OCI-LY1 (cell line): ENCODE results near the gene DNAJC3.
A peak's percentile ranks its signal among the peaks of the same experiment; 100 is the strongest.
"Not testable (repeated sequence)": the region's sequence is repeated elsewhere in the genome, so short reads cannot be mapped to it uniquely, and the experiment has no call there.

ENCODE experiments used
- H2AFZ ChIP-seq: fragments of 200-600 bp; sonication (generic), shearing (Covaris generic); 2 replicates; pipeline ENCODE4 v1.6.0; 2014; ENCODE audit warnings: antibody characterized with exemption, mild to moderate bottlenecking, low read length
- H3F3A ChIP-seq: fragments of 200-600 bp; sonication (generic), shearing (Covaris generic); 2 replicates; pipeline ENCODE4 v1.6.0; 2014; ENCODE audit warnings: mild to moderate bottlenecking, antibody characterized with exemption, low read length, moderate library complexity; ENCODE audit not compliant: insufficient read depth
- H3K27ac ChIP-seq: fragments of 200-600 bp; sonication (generic); 2 replicates; pipeline ENCODE4 v1.5.1; 2014; ENCODE audit warnings: low read length, mixed run types, mild to moderate bottlenecking, low read depth; ENCODE audit not compliant: poor library complexity, severe bottlenecking
- H3K27me3 ChIP-seq: fragments of 200-600 bp; sonication (generic); 2 replicates; pipeline ENCODE4 v1.6.0; 2014; ENCODE audit warnings: antibody characterized with exemption, mild to moderate bottlenecking, low read length, moderate library complexity; ENCODE audit not compliant: insufficient read depth
- H3K36me3 ChIP-seq: fragments of 200-600 bp; sonication (generic); 2 replicates; pipeline ENCODE4 v1.6.1; 2014; ENCODE audit warnings: mild to moderate bottlenecking, antibody characterized with exemption, low read length, moderate library complexity, mixed read lengths; ENCODE audit not compliant: insufficient read depth
- H3K4me1 ChIP-seq: fragments of 200-600 bp; sonication (generic); 2 replicates; pipeline ENCODE4 v1.5.1; 2014; ENCODE audit warnings: mild to moderate bottlenecking, low read length, moderate library complexity; ENCODE audit not compliant: insufficient read depth, severe bottlenecking
- H3K4me2 ChIP-seq: fragments of 200-600 bp; sonication (generic), shearing (Covaris generic); 2 replicates; pipeline ENCODE4 v1.6.1; 2014; ENCODE audit warnings: low read length
- H3K4me3 ChIP-seq: fragments of 200-600 bp; sonication (generic); 2 replicates; pipeline ENCODE4 v1.5.1; 2014; ENCODE audit warnings: low read length, low read depth, mild to moderate bottlenecking, mixed read lengths; ENCODE audit not compliant: poor library complexity, severe bottlenecking
- H3K79me2 ChIP-seq: fragments of 200-600 bp; shearing (Covaris generic); 2 replicates; pipeline ENCODE4 v1.6.1; 2016; ENCODE audit warnings: mixed run types, low read length, mixed read lengths; ENCODE audit not compliant: insufficient read depth
- H3K9ac ChIP-seq: fragments of 200-600 bp; sonication (generic), shearing (Covaris generic); 2 replicates; pipeline ENCODE4 v1.6.1; 2014; ENCODE audit warnings: mild to moderate bottlenecking, low read length, mixed read lengths
- H3K9me2 ChIP-seq: fragments of 200-600 bp; sonication (generic), shearing (Covaris generic); 2 replicates; pipeline ENCODE4 v1.6.1; 2014; ENCODE audit warnings: low read depth, mild to moderate bottlenecking, low read length, mixed read lengths
- H3K9me3 ChIP-seq: fragments of 200-600 bp; shearing (Covaris generic); 2 replicates; pipeline ENCODE4 v1.6.1; 2014; ENCODE audit warnings: low read length, mixed read lengths
- H4K20me1 ChIP-seq: fragments of 200-600 bp; sonication (generic), shearing (Covaris generic); 2 replicates; pipeline ENCODE4 v1.6.0; 2016; ENCODE audit warnings: mild to moderate bottlenecking, low read length; ENCODE audit not compliant: insufficient read depth
- EZH2 ChIP-seq: fragments of 200-600 bp; sonication (generic), shearing (Covaris generic); IDR thresholded peaks from 2 replicates; pipeline ENCODE4 v1.8.0; 2017; ENCODE audit warnings: borderline replicate concordance, mixed run types, mild to moderate bottlenecking, antibody characterized with exemption, low read length, moderate library complexity, mixed read lengths
- TF ChIP-seq, protein P1 (sequence below): fragments of 200-600 bp; sonication (generic), shearing (Covaris generic); IDR thresholded peaks from 2 replicates; pipeline ENCODE4 v1.5.1; 2017; ENCODE audit warnings: mild to moderate bottlenecking, antibody characterized with exemption, low read length, moderate library complexity, mixed read lengths

The DNAJC3 gene

DNA sequence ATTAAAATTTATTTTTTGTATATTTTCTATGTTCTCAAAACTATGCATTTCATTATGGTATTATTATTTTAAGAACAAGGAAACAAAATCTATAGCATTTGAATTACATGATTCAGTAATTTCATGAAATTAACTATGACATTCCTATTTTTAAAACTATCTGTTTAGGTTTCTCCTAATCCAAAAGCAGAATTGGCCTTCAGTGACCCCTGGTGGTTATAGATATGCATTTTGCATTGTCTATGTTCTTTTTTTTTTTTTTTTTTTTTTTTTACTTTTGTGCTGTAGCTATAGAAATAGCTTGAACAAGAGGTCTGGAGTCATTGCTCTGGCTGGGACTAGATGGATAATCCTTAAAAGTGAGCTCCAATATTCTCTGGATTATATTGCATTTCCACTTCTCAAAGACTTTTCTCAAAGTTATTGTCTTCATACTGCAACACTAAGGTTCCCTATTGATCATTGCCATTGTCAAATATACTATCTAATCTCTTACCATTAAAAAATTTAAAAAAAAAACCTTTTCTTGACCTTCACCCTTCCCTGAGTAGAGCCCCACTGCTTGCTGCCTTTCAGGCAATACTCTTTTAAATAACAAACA is 15.9 kb upstream of the DNAJC3 start:
- no peak overlapping the region for H3K4me3 ChIP-seq

DNA sequence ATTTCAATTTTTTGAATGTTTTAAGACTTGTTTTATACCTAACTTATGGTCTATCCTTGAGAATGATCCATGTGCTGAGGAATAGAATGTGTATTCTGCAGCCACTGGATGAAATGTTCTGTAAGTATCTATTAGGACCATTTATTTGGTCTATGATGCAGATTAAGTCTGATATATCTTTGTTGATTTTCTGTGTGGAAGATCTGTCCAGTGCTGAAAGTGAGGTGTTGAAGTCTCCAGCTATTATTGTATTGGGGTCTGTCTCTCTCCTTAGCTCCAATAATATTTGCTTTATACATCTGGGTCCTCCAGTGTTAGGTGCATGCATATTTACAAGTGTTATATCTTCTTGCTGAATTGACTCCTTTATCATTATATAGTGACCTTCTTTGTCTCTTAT is 9.7 kb upstream of the DNAJC3 start:
- not testable (repeated sequence) for H3F3A ChIP-seq, H3K9me2 ChIP-seq, H3K4me2 ChIP-seq, H3K79me2 ChIP-seq, H3K36me3 ChIP-seq, H3K27ac ChIP-seq, H4K20me1 ChIP-seq, H3K27me3 ChIP-seq, H3K4me3 ChIP-seq, H2AFZ ChIP-seq, H3K4me1 ChIP-seq, H3K9ac ChIP-seq
- peaks cover 44% of the 10 kb centered on the region for H3K9me3 ChIP-seq

More for the DNA sequence above, 15.9 kb upstream of the DNAJC3 start:
- no peaks in the 10 kb centered on the region for H3K4me1 ChIP-seq
- TF ChIP-seq, protein P1, sequence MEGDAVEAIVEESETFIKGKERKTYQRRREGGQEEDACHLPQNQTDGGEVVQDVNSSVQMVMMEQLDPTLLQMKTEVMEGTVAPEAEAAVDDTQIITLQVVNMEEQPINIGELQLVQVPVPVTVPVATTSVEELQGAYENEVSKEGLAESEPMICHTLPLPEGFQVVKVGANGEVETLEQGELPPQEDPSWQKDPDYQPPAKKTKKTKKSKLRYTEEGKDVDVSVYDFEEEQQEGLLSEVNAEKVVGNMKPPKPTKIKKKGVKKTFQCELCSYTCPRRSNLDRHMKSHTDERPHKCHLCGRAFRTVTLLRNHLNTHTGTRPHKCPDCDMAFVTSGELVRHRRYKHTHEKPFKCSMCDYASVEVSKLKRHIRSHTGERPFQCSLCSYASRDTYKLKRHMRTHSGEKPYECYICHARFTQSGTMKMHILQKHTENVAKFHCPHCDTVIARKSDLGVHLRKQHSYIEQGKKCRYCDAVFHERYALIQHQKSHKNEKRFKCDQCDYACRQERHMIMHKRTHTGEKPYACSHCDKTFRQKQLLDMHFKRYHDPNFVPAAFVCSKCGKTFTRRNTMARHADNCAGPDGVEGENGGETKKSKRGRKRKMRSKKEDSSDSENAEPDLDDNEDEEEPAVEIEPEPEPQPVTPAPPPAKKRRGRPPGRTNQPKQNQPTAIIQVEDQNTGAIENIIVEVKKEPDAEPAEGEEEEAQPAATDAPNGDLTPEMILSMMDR: peak; percentile 78
- TF ChIP-seq EZH2: no peak
- H3K4me2 ChIP-seq: no peak overlapping the region
- peaks cover 4% of the 10 kb centered on the region for H3K9me3 ChIP-seq
- H4K20me1 ChIP-seq: no peaks in the 10 kb centered on the region
- H2AFZ ChIP-seq: no peak overlapping the region
- H3F3A ChIP-seq: no peaks in the 10 kb centered on the region
- H3K27ac ChIP-seq: no peak overlapping the region
- H3K36me3 ChIP-seq: no peaks in the 10 kb centered on the region
- H3K79me2 ChIP-seq: no peaks in the 10 kb centered on the region
- H3K9me2 ChIP-seq: no peaks in the 10 kb centered on the region; the same call in 1 of the 2 replicates
- no peaks in the 10 kb centered on the region; the same call in 1 of the 2 replicates for H3K27me3 ChIP-seq
- H3K9ac ChIP-seq: no peak overlapping the region

DNA sequence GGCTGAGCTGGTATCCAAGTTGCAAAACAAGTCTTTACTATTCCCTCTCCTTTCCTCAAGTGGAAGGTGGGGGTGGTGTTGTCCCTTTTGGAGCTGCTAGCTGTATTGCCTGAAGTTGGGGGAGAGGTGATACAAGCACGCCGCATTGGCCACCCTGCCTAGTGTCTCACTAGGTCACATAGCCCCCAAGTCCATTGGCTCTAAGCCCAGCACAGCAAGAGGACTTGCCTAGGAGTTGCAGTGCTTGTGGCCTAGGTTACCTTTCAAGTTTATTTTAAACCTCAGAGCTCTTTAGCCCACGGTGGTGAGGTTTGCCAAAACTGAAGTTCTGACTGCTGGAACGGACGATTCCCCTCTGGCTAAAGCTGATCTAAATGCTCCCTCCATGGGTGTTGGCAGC is 5.3 kb upstream of the DNAJC3 start:
- no peak overlapping the region for H3K4me3 ChIP-seq
- no peaks in the 10 kb centered on the region for H3K79me2 ChIP-seq
- H3K9me3 ChIP-seq: peaks cover 46% of the 10 kb centered on the region
- H3K9ac ChIP-seq: no peak overlapping the region
- H3K27me3 ChIP-seq: no peaks in the 10 kb centered on the region
- peaks cover 17% of the 10 kb centered on the region for H3K4me1 ChIP-seq
- peaks cover 7% of the 10 kb centered on the region; the same call in 1 of the 2 replicates for H3K36me3 ChIP-seq
- TF ChIP-seq, protein P1: no peak
- TF ChIP-seq EZH2: no peak
- no peaks in the 10 kb centered on the region for H4K20me1 ChIP-seq
- H3F3A ChIP-seq: no peaks in the 10 kb centered on the region
- H3K27ac ChIP-seq: no peak overlapping the region
- H2AFZ ChIP-seq: no peak overlapping the region
- no peak overlapping the region for H3K4me2 ChIP-seq
- H3K9me2 ChIP-seq: no peaks in the 10 kb centered on the region

DNA sequence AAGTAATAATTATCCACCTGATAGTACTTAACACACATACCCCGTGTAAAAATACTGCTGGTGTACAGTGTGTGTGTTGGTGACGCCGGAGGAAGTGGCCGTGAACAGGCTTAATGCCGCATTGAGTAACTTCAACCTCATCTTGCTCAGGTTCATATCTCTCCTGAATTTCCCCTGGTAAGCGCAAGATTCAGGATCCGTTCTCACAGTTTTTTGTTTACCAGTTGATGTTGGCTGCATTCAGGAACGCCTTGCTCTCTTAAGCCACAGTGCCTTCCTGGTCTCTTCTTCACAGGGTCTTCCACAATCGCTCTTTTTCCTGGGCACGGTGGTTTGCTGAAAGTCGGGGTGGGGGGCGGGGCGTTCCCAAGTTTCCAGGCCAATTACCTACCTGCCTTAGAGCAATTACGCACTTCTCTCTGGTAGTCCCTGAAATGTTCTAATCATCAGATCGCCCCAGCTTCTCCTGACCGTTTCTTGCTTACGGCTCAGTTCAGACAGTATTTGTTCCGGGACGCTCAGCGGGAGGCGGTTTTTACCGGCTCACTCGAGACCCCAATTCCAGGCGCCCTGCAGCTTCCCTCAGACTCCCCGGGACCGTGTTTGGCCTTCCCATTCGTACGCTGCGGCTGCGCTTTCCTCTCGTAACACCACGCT is 706 bp upstream of the DNAJC3 start:
- no peak for TF ChIP-seq EZH2
- TF ChIP-seq, protein P1: no peak
- Histone ChIP-seq H2AFZ (peak overlapping the region; percentile 59), H3K36me3 (peaks cover 15% of the 10 kb centered on the region), H3K27ac (peak overlapping the region; percentile 58), H3K9ac (peak overlapping the region; percentile 83), H4K20me1 (no peaks in the 10 kb centered on the region), H3K4me3 (peak overlapping the region; percentile 75), H3K4me2 (peak overlapping the region; percentile 79), H3K27me3 (no peaks in the 10 kb centered on the region), H3K9me3 (peaks cover 19% of the 10 kb centered on the region), H3F3A (no peaks in the 10 kb centered on the region), H3K79me2 (peaks cover 39% of the 10 kb centered on the region), H3K4me1 (peaks cover 40% of the 10 kb centered on the region), H3K9me2 (no peaks in the 10 kb centered on the region)
